ENCODE data around the gene S100A12.

S100A12 gene

GRCh38 chr1:153337980-153338853 lies 37.2 kb downstream of the S100A12 start:
- no peak for FAIRE-seq

GRCh38 chr1:153336650-153337049 lies 38.8 kb downstream of the S100A12 start:
- FAIRE-seq = no peak
- no peak for DNase-seq (ENCODE audit: insufficient read length, low spot score)

More at GRCh38 chr1:153337980-153338853, 37.2 kb downstream of the S100A12 start:
- no peak for DNase-seq (ENCODE audit: insufficient read length, low spot score)

- FAIRE-seq (no peak), DNase-seq (ENCODE audit: insufficient read length, low spot score) (no peak)
These were observed 41.5 kb downstream of the S100A12 start for GRCh38 chr1:153333902-153334301.

- FAIRE-seq = no peak
- no peak for DNase-seq (ENCODE audit: insufficient read length, low spot score)
These were observed 50.5 kb downstream of the S100A12 start for GRCh38 chr1:153324912-153325311.
